Testis (tissue), 2 donors: ENCODE results near the gene GDPD4.

Source experiments
- POLR2A ChIP-seq: fragments of 450-650 bp; IDR thresholded peaks from one replicate; pipeline ENCODE4 v1.6.1; 2017; ENCODE audit warnings: antibody characterized with exemption, mild to moderate bottlenecking, moderate library complexity
- TF ChIP-seq, protein P1 (sequence below), 3 experiments: fragments of 450-650 bp in 2 of 3; fragments of 200-600 bp in 1 of 3; sonication (generic) in 1 of 3; IDR thresholded peaks; one replicate each; pipeline ENCODE4 v1.5.1; 2016 to 2019; ENCODE audit warnings: antibody characterized with exemption in 3 of 3, mild to moderate bottlenecking in 2 of 3, moderate library complexity in 1 of 3

DNA sequence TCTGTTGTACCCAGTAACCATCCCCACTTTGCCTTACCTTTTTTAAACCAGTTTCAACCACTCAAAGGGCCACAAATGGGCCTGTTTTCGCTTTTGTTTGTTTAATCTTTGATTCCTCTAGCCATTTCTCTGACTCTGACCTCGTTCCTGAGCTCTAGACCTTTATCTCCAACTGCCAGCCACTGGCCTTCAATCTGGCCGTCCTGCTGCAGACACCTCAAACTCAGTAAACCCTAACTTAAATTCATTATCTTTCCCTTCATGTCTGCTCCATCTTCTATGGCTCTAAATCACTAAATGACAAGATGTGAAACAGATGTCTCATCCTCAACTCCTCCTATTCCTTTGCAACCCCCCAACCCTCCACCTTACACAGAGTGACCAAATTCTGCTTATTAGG, 1.3 kb upstream of the GDPD4 start:
- no peak for TF ChIP-seq POLR2A
- TF ChIP-seq, protein P1, sequence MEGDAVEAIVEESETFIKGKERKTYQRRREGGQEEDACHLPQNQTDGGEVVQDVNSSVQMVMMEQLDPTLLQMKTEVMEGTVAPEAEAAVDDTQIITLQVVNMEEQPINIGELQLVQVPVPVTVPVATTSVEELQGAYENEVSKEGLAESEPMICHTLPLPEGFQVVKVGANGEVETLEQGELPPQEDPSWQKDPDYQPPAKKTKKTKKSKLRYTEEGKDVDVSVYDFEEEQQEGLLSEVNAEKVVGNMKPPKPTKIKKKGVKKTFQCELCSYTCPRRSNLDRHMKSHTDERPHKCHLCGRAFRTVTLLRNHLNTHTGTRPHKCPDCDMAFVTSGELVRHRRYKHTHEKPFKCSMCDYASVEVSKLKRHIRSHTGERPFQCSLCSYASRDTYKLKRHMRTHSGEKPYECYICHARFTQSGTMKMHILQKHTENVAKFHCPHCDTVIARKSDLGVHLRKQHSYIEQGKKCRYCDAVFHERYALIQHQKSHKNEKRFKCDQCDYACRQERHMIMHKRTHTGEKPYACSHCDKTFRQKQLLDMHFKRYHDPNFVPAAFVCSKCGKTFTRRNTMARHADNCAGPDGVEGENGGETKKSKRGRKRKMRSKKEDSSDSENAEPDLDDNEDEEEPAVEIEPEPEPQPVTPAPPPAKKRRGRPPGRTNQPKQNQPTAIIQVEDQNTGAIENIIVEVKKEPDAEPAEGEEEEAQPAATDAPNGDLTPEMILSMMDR (IDR thresholded peaks at IDR 0.05) = no peak
